Ishikawa (cell line): ENCODE measurements around the gene RASL11B.

Source experiments
- CREB1 ChIP-seq: IDR thresholded peaks from 2 replicates; pipeline ENCODE4 v1.6.1; 2012; ENCODE audit warnings: low read depth
- EP300 ChIP-seq: IDR thresholded peaks from 2 replicates; pipeline ENCODE4 v1.6.1; 2012; ENCODE audit warnings: borderline replicate concordance
- MAX ChIP-seq: IDR thresholded peaks from 2 replicates; pipeline ENCODE4 v1.6.1; 2012
- RAD21 ChIP-seq: IDR thresholded peaks from 2 replicates; pipeline ENCODE4 v1.6.1; 2012; ENCODE audit warnings: low read depth
- REST ChIP-seq: IDR thresholded peaks from 2 replicates; pipeline ENCODE4 v1.6.1; 2012; ENCODE audit warnings: low read depth, mild to moderate bottlenecking
- TAF1 ChIP-seq: IDR thresholded peaks from 2 replicates; pipeline ENCODE4 v1.6.1; 2012; ENCODE audit warnings: low read depth, mild to moderate bottlenecking
- TCF12 ChIP-seq: IDR thresholded peaks from 2 replicates; pipeline ENCODE4 v1.6.1; 2012; ENCODE audit warnings: low read depth
- YY1 ChIP-seq: IDR thresholded peaks from 2 replicates; pipeline ENCODE4 v1.6.1; 2012; ENCODE audit warnings: low read depth

- TF ChIP-seq TAF1 (no peak), RAD21 (no peak), REST (no peak), EP300 (no peak), CREB1 (no peak), YY1 (no peak), MAX (no peak), TCF12 (no peak)
Observed at GRCh38 chr4:52907510-52907909, 45.4 kb downstream of the RASL11B start.
